ENCODE measurements around the gene TALDO1. TPM values are rescaled to one million over a fixed set of nuclear protein-coding genes. Genes with fewer than 3 reads are reported as not detected.

TALDO1 gene
- total RNA-seq, 2 donors from 2014 or later, result 90.3 to 111 TPM

DNA sequence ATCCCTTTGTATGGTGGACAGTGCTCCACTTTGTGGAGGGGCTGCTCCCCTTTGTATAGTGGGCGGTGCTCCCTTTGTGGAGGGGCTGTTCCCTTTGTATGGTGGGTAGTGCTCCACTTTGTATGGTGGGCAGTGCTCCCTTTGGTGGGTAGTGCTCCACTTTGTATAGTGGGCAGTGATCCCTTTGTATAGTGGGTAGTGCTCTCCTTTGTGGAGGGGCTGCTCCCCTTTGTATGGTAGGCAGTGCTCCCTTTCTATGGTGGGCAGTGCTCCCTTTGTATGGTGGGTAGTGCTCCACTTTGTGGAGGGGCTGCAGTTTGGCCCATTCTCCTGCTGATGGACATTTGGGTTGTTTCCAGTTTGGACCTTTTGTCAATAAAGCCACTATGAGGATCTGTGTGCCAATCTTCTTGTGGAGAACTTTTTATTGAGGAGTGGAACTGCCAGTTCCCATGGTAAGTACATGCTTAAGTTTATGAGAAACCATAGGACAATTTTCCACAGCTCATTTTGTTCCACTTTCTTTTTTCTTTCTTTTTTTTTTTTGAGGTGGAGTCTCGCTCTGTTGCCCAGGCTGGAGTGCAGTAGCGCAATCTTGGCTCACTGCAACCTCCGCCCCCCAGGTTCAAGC lies 4.6 kb upstream of the TALDO1 start:
- H3K27me3 ChIP-seq, result no peaks in the 10 kb centered on the region
- no peaks in the 10 kb centered on the region for H3K9me3 ChIP-seq
- H3K4me3 ChIP-seq, result no peak overlapping the region
- H3K27ac ChIP-seq, result no peak overlapping the region
- H3K4me1 ChIP-seq, result peaks cover 0 to 11% of the 10 kb centered on the region in 2 donors
- TF ChIP-seq, protein P1, sequence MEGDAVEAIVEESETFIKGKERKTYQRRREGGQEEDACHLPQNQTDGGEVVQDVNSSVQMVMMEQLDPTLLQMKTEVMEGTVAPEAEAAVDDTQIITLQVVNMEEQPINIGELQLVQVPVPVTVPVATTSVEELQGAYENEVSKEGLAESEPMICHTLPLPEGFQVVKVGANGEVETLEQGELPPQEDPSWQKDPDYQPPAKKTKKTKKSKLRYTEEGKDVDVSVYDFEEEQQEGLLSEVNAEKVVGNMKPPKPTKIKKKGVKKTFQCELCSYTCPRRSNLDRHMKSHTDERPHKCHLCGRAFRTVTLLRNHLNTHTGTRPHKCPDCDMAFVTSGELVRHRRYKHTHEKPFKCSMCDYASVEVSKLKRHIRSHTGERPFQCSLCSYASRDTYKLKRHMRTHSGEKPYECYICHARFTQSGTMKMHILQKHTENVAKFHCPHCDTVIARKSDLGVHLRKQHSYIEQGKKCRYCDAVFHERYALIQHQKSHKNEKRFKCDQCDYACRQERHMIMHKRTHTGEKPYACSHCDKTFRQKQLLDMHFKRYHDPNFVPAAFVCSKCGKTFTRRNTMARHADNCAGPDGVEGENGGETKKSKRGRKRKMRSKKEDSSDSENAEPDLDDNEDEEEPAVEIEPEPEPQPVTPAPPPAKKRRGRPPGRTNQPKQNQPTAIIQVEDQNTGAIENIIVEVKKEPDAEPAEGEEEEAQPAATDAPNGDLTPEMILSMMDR (IDR thresholded peaks at IDR 0.05), result no peak
- no peak for DNase-seq (ENCODE audit: low spot score)
- no peaks in the 10 kb centered on the region for H3K36me3 ChIP-seq

DNA sequence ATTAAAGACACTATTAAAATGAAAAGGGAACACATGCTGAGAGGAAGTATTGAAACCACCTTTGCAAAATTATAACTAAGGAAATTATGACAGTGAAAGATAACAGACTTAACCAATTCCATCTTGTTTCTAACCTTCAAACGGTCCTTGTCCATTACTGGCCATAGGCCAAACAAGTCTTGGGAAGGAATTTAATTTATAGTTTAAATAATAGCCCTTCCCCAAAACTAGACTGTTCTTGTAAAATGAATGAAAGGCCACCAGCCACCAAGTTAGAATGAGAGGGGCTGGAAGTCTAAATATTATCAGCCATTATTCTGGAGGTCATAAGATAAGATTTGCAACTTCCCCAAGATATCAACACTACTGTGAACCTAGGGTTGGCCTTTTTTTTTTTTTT lies 1.8 kb upstream of the TALDO1 start:
- DNase-seq (ENCODE audit: low spot score), result no peak
- Histone ChIP-seq H3K4me3 (no peak overlapping the region), H3K4me1 (peaks cover 0 to 32% of the 10 kb centered on the region in 2 donors), H3K9me3 (no peaks in the 10 kb centered on the region), H3K36me3 (no peaks in the 10 kb centered on the region), H3K27me3 (no peaks in the 10 kb centered on the region), H3K27ac (no peak overlapping the region)
- TF ChIP-seq, protein P1 (IDR thresholded peaks at IDR 0.05), result no peak

DNA sequence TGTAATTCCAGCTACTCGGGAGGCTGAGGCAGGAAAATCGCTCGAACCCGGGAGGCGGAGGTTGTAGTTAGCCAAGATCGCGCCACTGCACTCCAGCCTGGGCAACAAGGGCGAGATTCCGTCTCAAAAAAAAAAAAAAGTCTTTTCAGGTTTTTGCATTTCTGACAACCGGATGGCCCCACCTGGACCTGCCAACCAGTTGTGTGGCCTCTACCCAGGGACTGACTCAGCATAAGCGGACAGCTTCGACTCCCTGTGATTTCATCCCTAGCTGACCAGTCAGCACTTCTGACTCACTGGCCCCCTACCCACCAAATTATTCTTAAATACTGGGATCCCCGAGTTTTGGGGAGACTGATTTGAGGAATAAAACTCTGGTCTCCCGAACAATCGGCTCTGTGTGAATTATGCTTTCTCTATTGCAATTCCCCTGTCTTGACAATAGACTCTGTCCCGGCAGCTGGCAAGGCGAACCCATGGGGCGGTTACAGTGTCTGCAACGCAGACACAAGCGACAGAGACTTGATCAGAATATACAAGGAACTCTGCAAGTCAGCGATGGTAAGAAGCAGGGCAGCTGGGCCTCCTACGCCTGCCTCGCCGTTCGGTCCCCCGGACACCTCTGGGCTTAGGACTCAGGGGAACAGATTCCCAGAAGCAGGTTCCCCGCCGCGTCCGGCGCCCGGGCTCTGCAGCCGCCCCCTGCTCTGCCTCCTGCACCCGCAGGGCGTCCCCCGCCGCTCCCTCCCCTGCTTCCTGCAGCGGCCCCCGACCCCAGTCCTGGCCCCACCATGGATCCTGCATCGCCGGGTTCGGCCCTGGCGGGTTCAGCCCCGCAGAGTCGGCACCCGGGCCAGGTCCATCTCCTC lies 741 bp upstream of the TALDO1 start:
- Histone ChIP-seq H3K36me3 (no peaks in the 10 kb centered on the region), H3K9me3 (no peaks in the 10 kb centered on the region), H3K27me3 (no peaks in the 10 kb centered on the region), H3K4me1 (peaks cover 0 to 32% of the 10 kb centered on the region in 2 donors), H3K27ac (peak overlapping the region; percentile 86 to 90), H3K4me3 (peak overlapping the region; percentile 67 to 97)
- no peak for DNase-seq (ENCODE audit: low spot score)
- TF ChIP-seq, protein P1 (IDR thresholded peaks at IDR 0.05), result no peak

DNA sequence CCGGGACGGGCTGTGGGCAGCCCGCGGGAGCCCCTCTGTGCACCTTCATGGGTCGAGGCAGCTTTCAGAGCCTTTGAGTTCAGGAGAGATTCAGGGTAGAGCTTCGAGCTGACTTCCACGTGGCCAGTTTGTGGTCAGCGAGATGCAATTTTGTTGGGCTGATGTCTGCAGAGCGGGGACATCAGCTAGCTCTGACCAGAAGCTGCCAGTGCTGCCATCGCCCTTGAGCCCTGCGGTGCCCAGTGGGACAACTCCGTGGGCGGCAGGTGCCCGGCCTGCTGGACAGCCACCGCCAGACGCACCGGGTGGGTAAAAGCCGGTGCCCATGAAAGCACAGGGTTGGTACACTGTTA lies 719 bp downstream of the TALDO1 start:
- TF ChIP-seq, protein P1 (IDR thresholded peaks at IDR 0.05), result no peak
- no peak for DNase-seq (ENCODE audit: low spot score)

DNA sequence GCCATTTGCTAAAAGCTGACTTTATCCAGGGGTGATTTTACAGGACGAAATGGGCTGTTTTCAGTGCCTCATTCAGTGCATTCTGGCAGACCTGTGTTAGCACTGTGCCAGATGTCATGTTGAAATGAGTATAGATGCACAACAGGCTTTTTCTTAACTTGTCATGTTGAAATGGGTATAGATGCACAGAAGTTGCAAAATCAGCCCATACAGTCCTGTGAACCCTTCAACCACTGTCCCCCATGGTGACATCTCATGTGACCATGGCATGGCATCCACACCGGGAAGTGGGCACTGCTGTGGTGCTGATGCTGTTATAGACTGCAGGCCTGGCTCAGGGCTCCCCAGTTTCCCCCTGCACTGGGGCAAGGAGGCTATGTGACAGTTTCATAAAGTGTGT lies 2.5 kb downstream of the TALDO1 start:
- DNase-seq (ENCODE audit: low spot score), result no peak
- Histone ChIP-seq H3K4me3 (no peak overlapping the region), H3K27ac (no peak overlapping the region), H3K27me3 (no peaks in the 10 kb centered on the region), H3K36me3 (no peaks in the 10 kb centered on the region), H3K9me3 (no peaks in the 10 kb centered on the region), H3K4me1 (peaks cover 0 to 32% of the 10 kb centered on the region in 2 donors)
- TF ChIP-seq, protein P1 (IDR thresholded peaks at IDR 0.05), result no peak

More for the DNA sequence above, 719 bp downstream of the TALDO1 start:
- no peaks in the 10 kb centered on the region for H3K36me3 ChIP-seq
- no peaks in the 10 kb centered on the region for H3K9me3 ChIP-seq
- H3K27me3 ChIP-seq, result no peaks in the 10 kb centered on the region
- H3K27ac ChIP-seq, result peak overlapping the region; percentile 86 to 90
- peak overlapping the region; percentile 67 to 97 for H3K4me3 ChIP-seq
- H3K4me1 ChIP-seq, result peaks cover 0 to 32% of the 10 kb centered on the region in 2 donors

Measured in right atrium auricular region (tissue), 2 donors.